Activated T-cell treated with anti-CD3 and anti-CD28 coated beads, Interleukin-2, amount 50 U/mL, for 1 hour (primary cell): ENCODE data around the gene KCNQ1.

Experiments
- DNase-seq: peaks from one replicate; pipeline ENCODE4 v3.0.0-alpha.2; 2020

KCNQ1 gene

GRCh38 chr11:2792381-2793250, 347.8 kb downstream of the KCNQ1 start:
- DNase-seq, result peak; percentile 17

GRCh38 chr11:2793701-2794045, 348.9 kb downstream of the KCNQ1 start:
- peak; percentile 4 for DNase-seq

- peak; percentile 12 for DNase-seq
These were observed 349.5 kb downstream of the KCNQ1 start for GRCh38 chr11:2794046-2794967.

- no peak for DNase-seq
These were observed 350.1 kb downstream of the KCNQ1 start for GRCh38 chr11:2794968-2795322.

GRCh38 chr11:2795491-2795991, 350.7 kb downstream of the KCNQ1 start:
- peak; percentile 14 for DNase-seq

DNA sequence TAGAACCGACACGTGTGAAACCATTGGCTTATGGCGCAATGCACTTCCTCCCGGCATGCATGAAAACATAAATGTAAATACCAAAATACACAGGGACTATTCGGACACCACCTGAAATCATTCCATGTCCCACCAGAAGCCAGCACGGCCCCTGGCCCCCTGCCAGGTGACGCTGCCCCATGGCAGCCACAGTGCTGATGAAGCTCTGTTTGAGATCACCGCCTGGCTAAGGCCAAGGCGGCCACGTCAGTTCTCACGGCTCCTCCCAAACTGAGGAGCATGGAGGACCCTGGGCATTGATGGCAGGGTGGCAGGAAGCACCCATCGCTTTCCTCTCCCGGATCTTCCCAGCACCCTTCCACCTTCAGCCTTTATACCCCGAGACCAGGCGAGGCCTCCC, 351.3 kb downstream of the KCNQ1 start:
- no peak for DNase-seq

DNA sequence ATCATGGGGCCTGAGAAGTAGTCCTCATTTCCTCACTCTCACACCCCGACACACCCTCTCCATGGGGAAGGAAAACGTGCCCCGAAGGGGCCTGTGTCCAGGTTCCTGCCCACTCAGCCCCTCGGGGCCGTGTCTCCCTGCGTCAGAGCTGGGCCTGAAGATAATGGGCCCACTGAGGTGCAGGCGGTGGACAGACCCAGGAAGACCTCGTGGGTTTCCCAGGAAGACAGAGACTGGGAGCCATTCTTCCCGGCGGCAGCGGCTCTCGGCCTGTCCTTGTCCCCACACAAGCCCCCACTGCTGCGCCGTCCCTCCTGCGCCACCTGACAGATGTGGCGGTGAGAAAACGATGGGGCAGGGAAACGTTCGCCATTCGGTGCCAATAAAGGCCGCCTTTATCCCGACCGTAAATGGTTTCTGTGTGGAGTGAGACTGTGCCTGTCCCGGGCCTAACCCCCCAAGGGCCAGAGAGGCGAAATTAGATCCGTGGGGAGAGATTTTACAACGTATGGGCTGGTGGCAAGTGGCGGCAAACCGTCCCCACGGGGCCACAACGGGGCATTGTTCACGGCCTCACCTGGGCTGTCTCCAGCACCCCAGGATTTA, 351.8 kb downstream of the KCNQ1 start:
- peak; percentile 16 for DNase-seq

DNA sequence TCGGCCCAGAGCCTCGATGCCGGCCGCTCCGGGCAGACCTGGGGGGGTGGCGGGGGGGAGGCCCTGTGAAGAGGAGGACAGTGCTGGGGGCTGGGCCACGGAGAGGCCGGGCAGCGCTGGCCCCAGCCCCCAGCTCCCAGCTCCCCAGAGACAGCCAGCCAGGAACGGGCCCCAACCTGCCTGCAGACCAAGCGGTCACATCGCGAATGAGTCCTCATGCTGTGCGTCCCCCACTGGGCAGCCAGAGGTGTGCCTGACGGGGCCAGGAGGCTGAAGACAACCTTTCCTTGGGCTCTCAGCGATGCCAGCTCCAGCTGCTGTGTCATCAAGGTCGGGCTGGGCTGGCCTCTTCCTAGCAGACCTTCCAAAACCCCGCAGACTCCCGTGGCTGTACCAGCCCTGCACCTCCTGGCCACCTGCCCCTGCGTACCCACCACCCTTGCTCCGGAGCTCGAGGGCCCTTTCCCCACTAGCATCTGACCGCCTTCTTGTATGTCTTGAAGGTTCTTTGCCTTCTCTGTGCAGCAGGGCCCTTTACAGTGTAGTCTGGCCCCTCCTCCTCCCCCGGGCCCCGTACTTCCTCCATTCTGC, 352.4 kb downstream of the KCNQ1 start:
- peak; percentile 8 for DNase-seq

DNA sequence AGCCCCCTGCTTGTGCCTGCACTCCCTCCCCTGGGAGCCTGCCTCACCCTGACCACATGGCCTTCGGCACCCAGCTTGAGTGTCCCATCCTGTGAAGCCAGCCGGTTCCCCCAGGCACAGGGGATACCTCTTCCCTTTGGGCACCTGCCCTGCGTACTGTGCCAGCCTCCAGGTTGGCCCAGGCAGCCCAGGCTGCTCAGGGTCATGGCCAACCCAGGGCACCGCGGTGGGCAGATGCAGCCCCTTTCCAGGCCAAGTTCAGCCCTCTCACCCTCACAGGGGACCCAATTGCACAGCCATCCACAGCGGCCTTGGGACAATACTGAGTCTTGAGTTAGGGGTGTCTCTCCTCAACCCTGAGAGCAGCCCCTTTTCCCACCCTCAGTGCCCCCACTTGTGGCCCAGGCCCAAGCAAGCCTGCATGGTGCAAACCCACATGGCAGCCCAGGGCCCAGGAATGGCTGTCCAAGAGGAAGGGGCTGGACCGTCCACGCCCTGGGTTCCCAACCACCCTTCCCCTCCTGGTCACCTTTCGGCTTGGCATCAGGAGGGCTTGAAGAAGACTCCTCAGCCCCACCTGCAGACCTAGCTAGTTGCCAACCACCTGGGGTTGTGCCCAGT, 353.0 kb downstream of the KCNQ1 start:
- peak; percentile 13 for DNase-seq

GRCh38 chr11:2798951-2799761, 354.3 kb downstream of the KCNQ1 start:
- DNase-seq, result peak; percentile 4

DNA sequence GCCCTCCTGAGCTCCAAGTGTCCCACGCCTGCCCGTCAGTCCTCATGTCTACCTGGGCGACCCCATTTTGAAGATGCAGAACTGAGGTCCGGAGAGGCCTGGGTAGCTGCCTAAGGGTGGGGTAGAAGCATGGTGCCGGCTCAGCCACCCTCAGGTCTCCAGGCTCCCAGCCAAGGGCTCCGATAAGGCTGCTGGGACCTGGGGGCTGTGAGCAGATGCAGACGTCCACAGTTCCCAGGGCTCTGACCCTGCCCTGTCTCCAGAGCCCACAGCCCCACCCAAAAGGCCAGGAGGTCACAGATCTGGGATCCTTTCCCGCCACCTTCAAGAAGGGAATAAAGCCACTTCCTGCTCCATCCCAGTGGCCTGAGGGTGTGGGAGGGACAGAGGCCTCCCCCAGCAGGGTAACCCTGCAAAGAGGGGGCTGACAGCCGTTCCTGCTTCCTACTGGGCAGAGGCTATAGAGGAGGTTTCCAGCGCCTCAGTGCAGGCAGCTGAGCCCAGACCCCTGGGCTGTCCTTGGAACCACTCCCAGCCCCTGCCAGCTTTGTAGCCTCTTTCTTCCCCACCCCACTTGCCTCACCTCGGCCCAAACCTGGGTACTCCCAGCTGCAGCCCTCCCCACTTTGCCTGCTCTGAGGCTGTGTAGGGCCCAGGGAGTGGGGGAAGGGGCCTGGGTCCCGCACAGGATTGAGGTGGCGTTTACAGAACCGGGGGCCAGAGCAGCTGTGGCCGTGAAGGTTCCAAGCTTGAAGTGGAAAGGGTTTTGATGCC, 355.3 kb downstream of the KCNQ1 start:
- DNase-seq, result peak; percentile 12

GRCh38 chr11:2800655-2801531, 356.1 kb downstream of the KCNQ1 start:
- peak; percentile 13 for DNase-seq

GRCh38 chr11:2801711-2802388, 357.0 kb downstream of the KCNQ1 start:
- peak; percentile 12 for DNase-seq

DNA sequence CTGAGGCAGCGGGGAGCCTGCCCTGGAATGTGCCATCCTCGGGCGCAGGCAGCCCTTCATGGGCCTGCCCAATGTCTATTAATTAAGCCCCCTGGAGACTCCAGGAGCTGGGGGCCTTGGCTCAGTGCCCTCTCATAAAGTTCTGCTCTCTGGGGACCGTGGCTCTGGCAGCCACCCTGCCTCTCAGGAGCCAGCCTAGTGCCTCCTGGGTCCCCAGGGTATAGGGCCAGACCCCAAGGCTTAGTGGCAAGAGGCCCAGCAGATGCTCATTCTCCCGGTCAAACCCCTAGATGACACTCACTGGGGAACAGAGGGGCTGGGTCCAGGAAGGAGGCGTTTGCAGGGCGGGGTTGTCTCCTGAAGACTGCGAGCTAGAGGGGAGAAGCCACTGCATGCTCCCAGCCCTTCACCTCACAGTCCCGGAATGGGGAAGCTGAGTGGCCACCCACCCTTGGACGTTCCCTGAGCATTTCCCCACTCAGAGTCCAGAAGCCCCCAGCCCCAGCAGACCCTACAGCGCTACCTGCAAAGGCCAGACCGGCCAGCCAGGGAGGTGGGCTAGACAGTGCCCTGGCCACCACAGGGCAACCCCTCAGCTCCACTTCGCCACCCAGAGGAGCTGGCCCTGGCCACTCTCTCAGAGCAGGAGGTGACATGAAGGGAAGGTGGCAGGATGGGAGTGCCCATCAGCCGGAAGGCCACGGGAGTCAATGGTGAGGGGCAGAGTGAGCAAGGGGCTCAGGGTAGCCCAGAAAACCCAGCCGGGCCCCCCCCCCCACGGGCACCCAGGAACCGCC, 357.8 kb downstream of the KCNQ1 start:
- DNase-seq, result peak; percentile 5

DNA sequence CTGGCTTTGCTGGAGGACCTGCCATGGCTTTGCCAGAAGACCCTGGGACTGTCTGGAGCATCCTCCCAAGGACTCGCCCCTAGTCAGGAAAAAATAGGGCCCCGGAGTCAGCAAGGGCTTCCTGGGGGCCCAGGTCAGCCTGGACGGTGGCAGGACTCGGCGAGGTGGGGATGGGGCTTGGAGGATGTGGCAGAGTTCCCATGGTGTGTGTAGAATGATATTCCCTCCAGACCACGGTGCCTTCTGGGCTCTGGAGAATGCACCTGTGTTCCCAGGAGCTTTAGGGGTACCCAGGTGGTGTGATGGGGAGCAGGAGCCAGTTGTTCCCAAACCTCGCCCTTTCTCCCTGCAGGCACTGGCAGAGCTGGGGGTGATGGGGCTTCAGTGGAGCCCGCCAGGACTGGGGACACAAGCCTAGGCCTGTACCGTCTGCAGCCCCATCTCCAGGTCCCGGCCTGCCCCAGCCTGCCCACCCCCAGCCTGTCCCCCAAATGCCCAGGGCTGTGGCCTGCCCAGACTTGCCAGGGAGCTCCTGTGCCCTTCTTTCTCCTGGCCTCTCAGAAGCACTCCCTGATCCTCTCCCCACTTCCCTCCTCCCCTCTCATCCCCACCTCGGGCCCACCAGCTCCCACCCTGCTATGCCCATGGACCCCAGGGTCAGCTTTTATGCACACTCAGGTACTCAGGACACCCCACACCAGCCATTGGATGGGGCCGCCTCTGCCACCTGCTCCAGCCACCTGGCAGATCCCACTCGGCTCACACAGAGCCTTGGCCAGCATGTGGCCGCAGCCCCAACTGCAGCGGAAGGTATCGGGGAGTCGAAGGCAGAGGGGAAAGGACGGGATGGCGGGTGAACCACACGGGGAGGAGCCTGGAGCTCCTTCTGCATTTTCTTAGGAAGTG, 358.6 kb downstream of the KCNQ1 start:
- peak; percentile 11 for DNase-seq

DNA sequence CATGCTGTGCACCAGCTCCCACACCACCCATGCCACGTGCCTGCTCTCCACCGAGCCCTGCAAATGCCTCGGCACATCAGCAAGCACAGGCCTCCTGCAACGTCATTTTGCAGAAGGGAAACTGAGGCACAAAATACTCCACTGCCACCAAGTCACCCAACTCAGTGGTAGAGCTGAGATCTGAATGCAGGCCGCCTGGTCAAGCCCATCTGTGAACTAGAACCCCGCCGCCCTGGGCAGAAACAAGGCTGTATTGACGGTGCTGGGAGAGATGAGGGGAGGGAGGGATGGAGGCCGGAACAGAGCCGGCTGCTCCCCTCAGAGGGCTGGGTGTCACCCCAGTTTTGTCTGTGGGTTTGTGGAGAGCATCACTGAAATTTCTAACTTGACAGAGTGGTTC, 359.4 kb downstream of the KCNQ1 start:
- DNase-seq, result no peak
